CD4-positive, alpha-beta memory T cell (primary cell): Measurements from ENCODE around the gene WDR31. TPM values are rescaled to one million over a fixed set of nuclear protein-coding genes. Genes with fewer than 3 reads are reported as not detected.
"Not testable (repeated sequence)": the region's sequence is repeated elsewhere in the genome, so short reads cannot be mapped to it uniquely, and the experiment has no call there.

Experiments used
- CTCF ChIA-PET: fragments of 350-600 bp; sonication (Branson Sonifier 250); formaldehyde crosslinking; loops from one replicate; lab custom pipeline; 2021; ENCODE audit warnings: inconsistent platforms; ENCODE audit not compliant: partially characterized antibody; lab: Charles Lee
- POLR2A ChIA-PET: fragments of 350-600 bp; sonication (Branson Sonifier 250); formaldehyde crosslinking; loops from one replicate; lab custom pipeline; 2021; ENCODE audit not compliant: partially characterized antibody; lab: Charles Lee
- DNase-seq, 5 donors: peaks; one replicate each; pipeline versions ENCODE4 v3.0.0 to v3.0.0-alpha.2; 2020 to 2022; ENCODE audit warnings: mixed read lengths in 1 of 5
- H3K27ac ChIP-seq: one replicate; pipeline ENCODE4 v1.7.0; 2013; ENCODE audit warnings: low read depth, low read length
- H3K27me3 ChIP-seq: 2 replicates; pipeline ENCODE4 v1.7.0; 2013; ENCODE audit warnings: mild to moderate bottlenecking, low read length, moderate library complexity; ENCODE audit not compliant: insufficient read depth
- H3K36me3 ChIP-seq: 2 replicates; pipeline ENCODE4 v1.7.0; 2013; ENCODE audit warnings: mild to moderate bottlenecking, low read length, moderate library complexity; ENCODE audit not compliant: insufficient read depth
- H3K4me1 ChIP-seq: 2 replicates; pipeline ENCODE4 v1.7.0; 2013; ENCODE audit warnings: mild to moderate bottlenecking, low read length, moderate library complexity; ENCODE audit not compliant: insufficient read depth
- H3K4me3 ChIP-seq, 2 donors: one replicate each; pipeline ENCODE4 v1.7.0; 2013; ENCODE audit warnings: low read length in 2 of 2, mild to moderate bottlenecking in 1 of 2
- H3K9me3 ChIP-seq, 2 donors: one replicate each; pipeline ENCODE4 v1.7.0; 2013; ENCODE audit warnings: low read length in 2 of 2, control low read depth in 1 of 2; ENCODE audit not compliant: control insufficient read depth in 1 of 2
- H3K27ac Mint-ChIP-seq, 7 donors: one replicate each; pipeline ENCODE4 v1.8.0; 2020 to 2021; ENCODE audit warnings: mixed read lengths in 7 of 7, mild to moderate bottlenecking in 6 of 7, inconsistent platforms in 3 of 7, moderate library complexity in 3 of 7
- H3K27me3 Mint-ChIP-seq, 2 donors: one replicate each; pipeline ENCODE4 v1.8.0; 2020 to 2021; ENCODE audit warnings: mixed read lengths in 2 of 2
- H3K36me3 Mint-ChIP-seq, 2 donors: one replicate each; pipeline ENCODE4 v1.8.0; 2020 to 2021; ENCODE audit warnings: mixed read lengths in 2 of 2, inconsistent platforms in 1 of 2, mild to moderate bottlenecking in 1 of 2
- H3K4me1 Mint-ChIP-seq, 4 donors: one replicate each; pipeline ENCODE4 v1.8.0; 2020 to 2021; ENCODE audit warnings: mixed read lengths in 4 of 4, mild to moderate bottlenecking in 1 of 4
- H3K4me3 Mint-ChIP-seq, 8 donors: one replicate each; pipeline ENCODE4 v1.8.0; 2020 to 2021; ENCODE audit warnings: mixed read lengths in 8 of 8, mild to moderate bottlenecking in 7 of 8, moderate library complexity in 6 of 8, inconsistent platforms in 3 of 8
- H3K9me3 Mint-ChIP-seq, 8 donors: one replicate each; pipeline ENCODE4 v1.8.0; 2020 to 2021; ENCODE audit warnings: mixed read lengths in 8 of 8, mild to moderate bottlenecking in 5 of 8, inconsistent platforms in 3 of 8, moderate library complexity in 1 of 8
- intact Hi-C: fragments of 100-400 bp; cut with micrococcal nuclease; formaldehyde crosslinking; loops from one replicate; pipeline ENCODE4 v1.15.1; 2023
- polyA plus RNA-seq, 2 donors: library from polyadenylated mRNA; unstranded; fragments of 300-500 nt; fragmentation: Illumina TruSeq; gene quantifications; one replicate each; pipeline ENCODE4 v1.2.3, GENCODE V29; 2021
- total RNA-seq, 2 experiments: library from RNA; stranded (reverse); gene quantifications; one replicate each; pipeline ENCODE4 v1.2.3, GENCODE V29; 2021

The WDR31 gene
- total and polyA plus RNA-seq, 4 experiments from 2014 or later, result 0.33 to 0.89 (median 0.67) TPM; not detected in 1

GRCh38 chr9:113381441-113381840 lies 41.4 kb upstream of the WDR31 start:
- intact Hi-C loops, CTCF ChIA-PET: not testable (repeated sequence)

GRCh38 chr9:113380869-113381378 lies 40.8 kb upstream of the WDR31 start:
- Mint-ChIP-seq H3K4me1 (peaks cover 4 to 11% (median 7%) of the 10 kb centered on the region in 4 donors), H3K27me3 (no peaks in the 10 kb centered on the region), H3K9me3 (no peaks in the 10 kb centered on the region), H3K27ac (peak overlapping the region in 5 of 7 donors; percentile 9 to 63 (median 53)), H3K36me3 (no peaks in the 10 kb centered on the region), H3K4me3 (no peak overlapping the region)
- H3K36me3 ChIP-seq, result no peaks in the 10 kb centered on the region
- no peak overlapping the region for H3K27ac ChIP-seq
- CTCF ChIA-PET, result no interaction called here
- peaks cover 4% of the 10 kb centered on the region for H3K4me1 ChIP-seq
- intact Hi-C loops, result no loop called here
- POLR2A ChIA-PET, result no interaction called here
- H3K27me3 ChIP-seq, result no peaks in the 10 kb centered on the region
- H3K4me3 ChIP-seq, result no peak overlapping the region
- DNase-seq, result no peak
- no peaks in the 10 kb centered on the region for H3K9me3 ChIP-seq

More at GRCh38 chr9:113381441-113381840, 41.4 kb upstream of the WDR31 start:
- H3K4me3 Mint-ChIP-seq, H3K9me3 Mint-ChIP-seq, H3K27me3 Mint-ChIP-seq, H3K27ac ChIP-seq, H3K36me3 Mint-ChIP-seq, H3K9me3 ChIP-seq, H3K36me3 ChIP-seq, DNase-seq, H3K27me3 ChIP-seq, H3K4me1 ChIP-seq, POLR2A ChIA-PET, H3K4me3 ChIP-seq: not testable (repeated sequence)
- Mint-ChIP-seq H3K4me1 (peaks cover 4 to 11% (median 5%) of the 10 kb centered on the region in 4 donors), H3K27ac (peak overlapping the region in 2 of 7 donors; percentile 47 to 66)

GRCh38 chr9:113379829-113380210 lies 39.7 kb upstream of the WDR31 start:
- H3K27ac ChIP-seq, H3K27me3 Mint-ChIP-seq, H3K9me3 Mint-ChIP-seq, H3K9me3 ChIP-seq, CTCF ChIA-PET, DNase-seq, H3K36me3 ChIP-seq, H3K4me3 ChIP-seq, POLR2A ChIA-PET, H3K36me3 Mint-ChIP-seq, H3K27me3 ChIP-seq: not testable (repeated sequence)
- H3K4me3 Mint-ChIP-seq, result peak overlapping the region in 1 of 8 donors; percentile 40
- peak overlapping the region in 1 of 7 donors; percentile 32 for H3K27ac Mint-ChIP-seq
- peaks cover 13% of the 10 kb centered on the region for H3K4me1 ChIP-seq
- intact Hi-C loops, result loop anchor here (10.0 kb wide), 1 partner anchor 155 kb away; the partner anchor contains the start of genes FKBP15 and SLC31A1
- H3K4me1 Mint-ChIP-seq, result peaks cover 11 to 22% (median 16%) of the 10 kb centered on the region in 4 donors

GRCh38 chr9:113379094-113379828 lies 39.2 kb upstream of the WDR31 start:
- H3K27me3 ChIP-seq, H3K36me3 ChIP-seq, H3K4me3 Mint-ChIP-seq, H3K27me3 Mint-ChIP-seq, H3K27ac ChIP-seq, H3K9me3 Mint-ChIP-seq, H3K36me3 Mint-ChIP-seq, H3K4me3 ChIP-seq, H3K9me3 ChIP-seq, POLR2A ChIA-PET, CTCF ChIA-PET, DNase-seq: not testable (repeated sequence)
- Mint-ChIP-seq H3K4me1 (peaks cover 12 to 23% (median 17%) of the 10 kb centered on the region in 4 donors), H3K27ac (peak overlapping the region in 4 of 7 donors; percentile 37 to 52 (median 41))
- intact Hi-C loops, result loop anchor here (10.0 kb wide), 1 partner anchor 154 kb away; the partner anchor contains the start of genes FKBP15 and SLC31A1
- peaks cover 13% of the 10 kb centered on the region for H3K4me1 ChIP-seq

GRCh38 chr9:113376634-113377567 lies 36.8 kb upstream of the WDR31 start, which contains the start of gene HDHD3:
HDHD3 (minus strand) TSS chr9:113376986; CDS start chr9:113374354, 2,632 bp downstream.
- H3K27ac Mint-ChIP-seq, result peak within 1 kb of the TSS; percentile 74 to 96 (median 89)
- peak; percentile 78 to 81 (median 80) for DNase-seq
- no peaks in the 10 kb centered on the region for H3K27me3 Mint-ChIP-seq

GRCh38 chr9:113375057-113376023 lies 35.3 kb upstream of the WDR31 start:
- Mint-ChIP-seq H3K27me3 (no peaks in the 10 kb centered on the region), H3K4me1 (peaks cover 8 to 23% (median 13%) of the 10 kb centered on the region in 4 donors), H3K9me3 (no peaks in the 10 kb centered on the region), H3K4me3 (peak overlapping the region; percentile 79 to 91 (median 86)), H3K27ac (peak overlapping the region; percentile 64 to 91 (median 76)), H3K36me3 (peaks cover 3 to 16% of the 10 kb centered on the region in 2 donors)
- POLR2A ChIA-PET, result interaction anchor here (0.6 to 2.3 kb wide), 6 partner anchors 11 to 100 kb away, joined by 3 to 18 read pairs (median 9); partner anchors contain the start of genes C9orf43, CDC26, POLE3 and PRPF4
- peaks cover 13% of the 10 kb centered on the region for H3K4me1 ChIP-seq
- H3K27me3 ChIP-seq, result no peaks in the 10 kb centered on the region
- H3K36me3 ChIP-seq, result peaks cover 16% of the 10 kb centered on the region
- no peak overlapping the region for H3K27ac ChIP-seq
- no peak for DNase-seq
- CTCF ChIA-PET, result interaction anchor here (0.7 to 1.9 kb wide), 4 partner anchors 10 to 128 kb away, joined by 3 to 7 read pairs (median 4); partner anchors contain the start of gene ALAD
- H3K9me3 ChIP-seq, result no peaks in the 10 kb centered on the region
- peak overlapping the region; percentile 27 to 92 for H3K4me3 ChIP-seq
- intact Hi-C loops, result loop anchor here (1.0 to 10.0 kb wide), 3 partner anchors 35 to 151 kb away; partner anchors contain the start of genes C9orf43, FKBP15, POLE3 and SLC31A1

More at GRCh38 chr9:113376634-113377567, 36.8 kb upstream of the WDR31 start, which contains the start of gene HDHD3:
- H3K9me3 ChIP-seq, result no peaks in the 10 kb centered on the region
- peak within 1 kb of the TSS; percentile 66 for H3K27ac ChIP-seq
- peaks cover 16% of the 10 kb centered on the region for H3K36me3 ChIP-seq
- H3K4me3 ChIP-seq, result peak within 1 kb of the TSS; percentile 57 to 92
- ChIA-PET CTCF (interaction anchor here (0.6 to 1.9 kb wide), 6 partner anchors 12 to 1450 kb away, joined by 3 to 11 read pairs (median 3); partner anchors contain the start of genes ALAD, CDC26, PRPF4 and WDR31), POLR2A (interaction anchor here (1.0 to 2.3 kb wide), 12 partner anchors 10 to 205 kb away, joined by 3 to 19 read pairs (median 8); partner anchors contain the start of genes ALAD, BSPRY, C9orf43 and CDC26)
- H3K4me1 Mint-ChIP-seq, result peaks cover 12 to 23% (median 17%) of the 10 kb centered on the region in 4 donors
- peaks cover 13% of the 10 kb centered on the region for H3K4me1 ChIP-seq
- no peaks in the 10 kb centered on the region for H3K27me3 ChIP-seq
- peaks cover 3 to 16% of the 10 kb centered on the region in 2 donors for H3K36me3 Mint-ChIP-seq
- no peaks in the 10 kb centered on the region for H3K9me3 Mint-ChIP-seq
- intact Hi-C loops, result loop anchor here (1.0 to 10.0 kb wide), 5 partner anchors 24 to 152 kb away; partner anchors contain the start of genes ALAD, C9orf43, FKBP15 and POLE3
- H3K4me3 Mint-ChIP-seq, result peak within 1 kb of the TSS; percentile 88 to 93 (median 90)
